ENCODE results near the gene RREB1.

RREB1 gene

GRCh38 chr6:7138921-7139358, 31.2 kb downstream of the RREB1 start:
- Histone ChIP-seq H3K4me1 (ENCODE audit: control insufficient read depth, insufficient read depth, low read length) (peaks cover 18% of the 10 kb centered on the region), H3K9me3 (ENCODE audit: control insufficient read depth, insufficient read depth, low read depth, low read length) (no peaks in the 10 kb centered on the region), H3K27ac (ENCODE audit: extremely low read depth, low read depth, low read length) (no peak overlapping the region), H3K4me3 (ENCODE audit: low read depth, low read length) (no peak overlapping the region), H3K36me3 (ENCODE audit: control insufficient read depth in 2 of 2, insufficient read depth in 1 of 2, low read length in 2 of 2) (no peaks in the 10 kb centered on the region)
- 0 out of 2 replicates have a peak, but pooled peaks have one; percentile 17 for TF ChIP-seq ZNF366 (tag by site-specific recombination; conservative IDR thresholded peaks at IDR 0.05)
- TF ChIP-seq ZNF335 (tag by site-specific recombination; conservative IDR thresholded peaks at IDR 0.05), result peak; percentile 77
- peak; percentile 66 for TF ChIP-seq PRDM1 (tag by site-specific recombination; IDR thresholded peaks at IDR 0.05)
- no peak for TF ChIP-seq ZNF426 (tag by site-specific recombination; IDR thresholded peaks at IDR 0.05)
- no peak for TF ChIP-seq KLF7 (tag by site-specific recombination; IDR thresholded peaks at IDR 0.05; ENCODE audit: borderline replicate concordance)
- no peak for TF ChIP-seq REPIN1 (tag by site-specific recombination; IDR thresholded peaks at IDR 0.05; ENCODE audit: low read depth)
- POLR2A ChIA-PET, result no interaction called here
- CTCF ChIA-PET, result interaction anchor here (1.9 kb wide), 1 partner anchor 105 kb away, joined by 8 read pairs; no protein-coding TSS in a partner anchor

DNA sequence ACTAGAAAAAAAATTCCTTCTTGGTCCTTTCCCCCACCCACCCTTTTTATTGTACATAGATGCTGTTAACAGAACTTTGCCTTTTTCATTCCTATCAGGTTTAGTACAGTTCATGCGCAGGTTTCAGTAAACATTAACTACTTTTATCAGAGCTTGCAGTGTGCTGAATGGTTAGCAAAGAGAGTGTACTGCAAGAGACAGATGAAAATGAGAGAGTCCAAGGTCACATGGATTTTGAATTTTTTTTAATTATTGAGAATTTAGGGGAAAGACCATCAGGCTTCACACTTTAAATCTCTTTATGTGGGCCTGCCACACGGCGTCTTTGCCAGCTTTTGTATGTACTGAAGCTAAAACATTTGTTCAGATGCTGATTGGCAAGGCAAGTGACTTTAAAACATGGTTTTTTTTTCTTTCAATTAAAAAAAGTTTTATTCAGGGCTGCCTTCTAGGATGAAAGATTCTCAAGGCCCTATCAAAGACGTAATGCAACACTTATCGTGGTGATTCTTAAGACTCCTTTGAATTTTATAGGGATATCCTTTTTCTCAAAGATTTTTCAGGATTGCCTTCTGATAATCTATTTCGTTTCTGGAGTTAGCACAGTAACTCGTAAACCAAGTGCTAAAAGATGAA, 32.2 kb downstream of the RREB1 start:
- Histone ChIP-seq H3K36me3 (ENCODE audit: control insufficient read depth in 2 of 2, insufficient read depth in 1 of 2, low read length in 2 of 2) (no peaks in the 10 kb centered on the region), H3K4me1 (ENCODE audit: control insufficient read depth, insufficient read depth, low read length) (peaks cover 18% of the 10 kb centered on the region), H3K9me3 (ENCODE audit: control insufficient read depth, insufficient read depth, low read depth, low read length) (no peaks in the 10 kb centered on the region), H3K27ac (ENCODE audit: extremely low read depth, low read depth, low read length) (no peak overlapping the region), H3K4me3 (ENCODE audit: low read depth, low read length) (no peak overlapping the region)
- CTCF ChIA-PET, result interaction anchor here (0.6 kb wide), 1 partner anchor 417 kb away, joined by 4 read pairs; no protein-coding TSS in a partner anchor
- POLR2A ChIA-PET, result no interaction called here
- TF ChIP-seq ZNF148 (tag by site-specific recombination; IDR thresholded peaks at IDR 0.05; ENCODE audit: borderline replicate concordance), result no peak
- TF ChIP-seq, protein P1, sequence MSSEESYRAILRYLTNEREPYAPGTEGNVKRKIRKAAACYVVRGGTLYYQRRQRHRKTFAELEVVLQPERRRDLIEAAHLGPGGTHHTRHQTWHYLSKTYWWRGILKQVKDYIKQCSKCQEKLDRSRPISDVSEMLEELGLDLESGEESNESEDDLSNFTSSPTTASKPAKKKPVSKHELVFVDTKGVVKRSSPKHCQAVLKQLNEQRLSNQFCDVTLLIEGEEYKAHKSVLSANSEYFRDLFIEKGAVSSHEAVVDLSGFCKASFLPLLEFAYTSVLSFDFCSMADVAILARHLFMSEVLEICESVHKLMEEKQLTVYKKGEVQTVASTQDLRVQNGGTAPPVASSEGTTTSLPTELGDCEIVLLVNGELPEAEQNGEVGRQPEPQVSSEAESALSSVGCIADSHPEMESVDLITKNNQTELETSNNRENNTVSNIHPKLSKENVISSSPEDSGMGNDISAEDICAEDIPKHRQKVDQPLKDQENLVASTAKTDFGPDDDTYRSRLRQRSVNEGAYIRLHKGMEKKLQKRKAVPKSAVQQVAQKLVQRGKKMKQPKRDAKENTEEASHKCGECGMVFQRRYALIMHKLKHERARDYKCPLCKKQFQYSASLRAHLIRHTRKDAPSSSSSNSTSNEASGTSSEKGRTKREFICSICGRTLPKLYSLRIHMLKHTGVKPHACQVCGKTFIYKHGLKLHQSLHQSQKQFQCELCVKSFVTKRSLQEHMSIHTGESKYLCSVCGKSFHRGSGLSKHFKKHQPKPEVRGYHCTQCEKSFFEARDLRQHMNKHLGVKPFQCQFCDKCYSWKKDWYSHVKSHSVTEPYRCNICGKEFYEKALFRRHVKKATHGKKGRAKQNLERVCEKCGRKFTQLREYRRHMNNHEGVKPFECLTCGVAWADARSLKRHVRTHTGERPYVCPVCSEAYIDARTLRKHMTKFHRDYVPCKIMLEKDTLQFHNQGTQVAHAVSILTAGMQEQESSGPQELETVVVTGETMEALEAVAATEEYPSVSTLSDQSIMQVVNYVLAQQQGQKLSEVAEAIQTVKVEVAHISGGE (tag by site-specific recombination; conservative IDR thresholded peaks at IDR 0.05; ENCODE audit: low read depth), result no peak
- TF ChIP-seq, protein P2, sequence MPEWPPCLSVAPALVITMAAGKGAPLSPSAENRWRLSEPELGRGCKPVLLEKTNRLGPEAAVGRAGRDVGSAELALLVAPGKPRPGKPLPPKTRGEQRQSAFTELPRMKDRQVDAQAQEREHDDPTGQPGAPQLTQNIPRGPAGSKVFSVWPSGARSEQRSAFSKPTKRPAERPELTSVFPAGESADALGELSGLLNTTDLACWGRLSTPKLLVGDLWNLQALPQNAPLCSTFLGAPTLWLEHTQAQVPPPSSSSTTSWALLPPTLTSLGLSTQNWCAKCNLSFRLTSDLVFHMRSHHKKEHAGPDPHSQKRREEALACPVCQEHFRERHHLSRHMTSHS (tag by site-specific recombination; IDR thresholded peaks at IDR 0.05), result no peak
- TF ChIP-seq ZNF426 (tag by site-specific recombination; IDR thresholded peaks at IDR 0.05), result no peak
- TF ChIP-seq SCRT2 (tag by site-specific recombination; IDR thresholded peaks at IDR 0.05), result no peak
- TF ChIP-seq KLF8 (tag by site-specific recombination; IDR thresholded peaks at IDR 0.05), result no peak
- no peak for TF ChIP-seq KLF17 (tag by site-specific recombination; IDR thresholded peaks at IDR 0.05)
- no peak for TF ChIP-seq REST (tag by site-specific recombination; IDR thresholded peaks at IDR 0.05)
